GM21360 (cell line): ENCODE results near the gene NAV2.

Source experiments
- ATAC-seq: cut with Tn5 transposase; IDR thresholded peaks from one replicate; pipeline ENCODE4 v1.9.1; 2021; ENCODE audit warnings: mild to moderate bottlenecking, moderate library complexity; ENCODE audit not compliant: unreplicated experiment

NAV2 gene

DNA sequence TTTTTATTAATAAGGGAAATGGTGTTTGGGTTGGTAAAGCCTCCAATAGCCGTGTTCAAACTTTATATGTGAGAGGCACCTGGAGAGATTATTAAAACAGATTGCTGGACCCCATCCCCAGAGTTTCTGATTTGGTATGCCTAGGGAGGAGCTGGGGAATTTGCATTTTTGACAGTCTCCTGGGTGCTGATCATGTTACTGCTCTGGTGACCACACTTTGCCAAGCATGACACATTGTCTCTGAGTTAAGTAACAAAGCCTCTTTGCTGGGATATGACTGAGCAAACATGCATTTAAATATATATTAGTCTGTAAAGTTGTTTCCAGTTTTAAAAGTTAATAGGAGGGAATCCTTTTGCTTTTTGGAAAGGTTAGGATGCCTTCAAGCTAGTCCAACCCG, 140.4 kb downstream of the NAV2 start:
- no peak for ATAC-seq

DNA sequence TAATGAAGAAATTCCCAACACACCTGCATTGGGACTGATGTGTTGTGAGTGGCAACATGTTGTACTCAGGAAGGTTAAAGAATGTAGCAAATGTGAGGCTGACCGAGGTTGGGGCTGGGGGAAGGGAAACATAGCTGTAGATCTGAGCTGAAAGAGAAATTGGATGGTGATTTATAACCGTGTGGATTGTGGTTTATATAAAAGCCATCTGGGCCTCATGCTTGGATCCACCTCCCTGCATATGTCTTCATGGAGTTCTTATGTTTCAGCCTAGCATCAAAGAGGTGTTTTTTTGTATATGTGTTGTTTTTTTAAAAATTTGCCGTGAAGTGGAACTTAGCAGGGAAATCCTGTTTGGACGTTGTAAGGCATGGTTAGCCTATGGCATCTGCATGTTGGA, 141.3 kb downstream of the NAV2 start:
- ATAC-seq: no peak

DNA sequence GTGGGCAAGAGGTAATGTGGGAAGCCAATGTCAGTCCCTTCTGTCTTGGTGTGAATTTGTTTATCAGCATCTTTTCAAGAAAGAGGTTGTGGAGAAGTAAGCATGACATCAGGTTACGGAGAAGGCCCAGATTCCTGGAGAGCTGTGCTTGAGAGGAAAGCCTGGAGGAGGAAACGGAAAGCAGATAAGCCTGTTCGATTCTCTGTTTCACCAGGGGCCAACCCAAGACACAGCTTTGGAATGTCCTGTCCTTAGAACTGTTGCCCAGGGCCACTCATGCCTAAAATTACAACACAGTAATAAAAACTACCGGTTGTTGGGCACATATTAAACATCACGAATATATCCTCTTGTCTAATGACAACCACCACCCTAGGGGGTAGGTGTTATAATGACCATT, 148.5 kb downstream of the NAV2 start:
- no peak for ATAC-seq

DNA sequence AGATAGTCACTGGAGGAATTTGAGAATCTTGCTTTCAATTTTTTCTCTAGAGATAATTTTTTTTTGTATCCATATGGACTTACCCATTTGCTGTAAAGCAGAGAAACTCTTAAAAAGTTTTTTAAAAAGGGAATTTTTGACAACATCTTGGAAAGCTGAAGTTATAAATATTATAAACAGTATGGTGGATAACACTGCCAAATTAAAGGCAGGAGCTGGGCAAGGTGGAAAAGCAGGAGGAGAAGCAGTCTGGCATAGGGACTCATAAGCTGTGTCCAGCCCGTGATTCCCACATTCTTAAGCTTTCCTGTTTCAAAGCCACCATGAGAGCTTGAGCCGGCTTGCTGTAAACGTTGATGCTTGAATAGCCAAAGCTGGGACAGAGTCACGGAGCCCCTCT, 149.5 kb downstream of the NAV2 start:
- ATAC-seq: no peak

DNA sequence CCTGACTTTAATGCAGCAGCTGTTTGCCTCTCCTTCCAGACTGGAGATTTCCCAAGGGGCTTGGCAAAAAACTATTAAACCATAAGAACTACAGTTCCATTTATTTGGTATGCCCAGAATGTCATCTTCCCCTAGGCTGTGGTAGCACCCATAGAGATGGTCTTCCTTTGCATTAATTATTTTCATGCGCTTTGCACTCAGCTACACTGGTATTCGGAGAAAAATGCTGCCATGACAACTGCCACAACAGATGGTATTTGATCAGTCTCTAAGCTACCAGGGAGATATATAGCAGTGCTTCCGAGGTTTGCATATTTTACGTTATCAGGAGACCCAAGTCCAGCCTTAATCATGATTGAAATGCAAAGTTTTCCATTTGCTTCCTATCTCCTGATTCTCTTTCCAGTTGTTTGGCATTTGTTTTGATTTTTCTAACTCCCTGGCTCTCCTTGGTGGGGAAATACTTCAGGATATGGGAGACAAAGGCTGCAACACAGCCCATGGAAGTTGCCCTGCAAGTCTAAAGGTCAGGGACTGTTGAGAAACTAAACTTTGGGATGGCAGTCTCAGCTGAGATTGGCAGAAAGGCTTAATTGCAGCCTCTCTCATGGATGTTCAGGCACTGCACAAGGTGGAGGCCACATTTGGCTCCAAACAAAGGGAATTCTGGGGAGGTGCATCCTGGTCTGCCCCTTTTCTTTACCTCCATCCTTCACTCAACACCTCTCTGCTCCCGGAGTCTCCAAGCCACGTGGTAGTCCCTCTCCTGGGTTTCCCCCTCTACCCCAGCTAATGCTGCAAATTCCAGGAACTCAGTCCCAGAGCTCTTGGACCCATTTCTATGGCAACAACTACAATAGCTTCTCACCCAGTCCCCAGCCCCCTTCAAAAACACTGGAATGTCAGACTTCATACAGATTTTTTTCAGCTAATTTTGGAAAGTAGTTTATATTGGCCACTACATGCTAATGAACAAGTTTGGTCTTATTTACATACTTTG, 151.8 kb downstream of the NAV2 start:
- ATAC-seq: no peak

DNA sequence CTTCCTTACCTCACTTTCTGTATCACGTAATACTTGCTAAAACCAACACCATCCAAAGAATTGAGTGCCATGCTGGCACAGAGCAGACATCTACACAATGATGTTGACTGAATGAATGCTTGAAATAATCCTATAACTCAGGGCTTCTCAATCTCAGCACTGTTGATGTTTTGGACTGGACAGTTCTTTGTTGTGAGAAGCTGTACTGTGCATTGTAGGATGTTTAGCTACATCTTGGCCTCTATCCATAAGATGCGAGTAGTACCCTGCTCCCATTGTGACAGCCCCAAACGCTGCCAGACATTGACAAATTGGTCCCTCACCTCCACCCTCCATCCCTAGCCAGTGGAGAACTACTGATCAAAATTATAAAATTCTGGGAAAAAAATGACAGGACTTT, 153.4 kb downstream of the NAV2 start:
- no peak for ATAC-seq

DNA sequence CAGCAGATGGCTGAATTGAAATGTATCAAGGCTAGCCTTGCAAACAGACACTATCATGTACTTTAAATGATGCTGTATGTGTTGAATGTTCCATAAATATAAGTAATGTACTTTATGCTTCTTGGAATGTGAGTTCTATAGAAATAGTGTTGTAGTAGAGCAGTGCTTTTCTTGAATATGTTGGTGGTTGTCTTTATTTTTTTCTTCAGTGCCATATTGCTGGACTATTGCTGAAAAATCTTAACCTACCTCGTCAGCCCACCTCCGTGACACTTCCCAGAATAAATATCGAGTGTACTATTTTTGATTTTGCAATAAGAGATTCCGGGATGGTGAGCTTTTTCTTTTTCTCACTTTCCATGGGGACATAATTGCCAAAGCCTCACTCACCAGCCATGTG, 153.9 kb downstream of the NAV2 start:
- ATAC-seq: no peak

DNA sequence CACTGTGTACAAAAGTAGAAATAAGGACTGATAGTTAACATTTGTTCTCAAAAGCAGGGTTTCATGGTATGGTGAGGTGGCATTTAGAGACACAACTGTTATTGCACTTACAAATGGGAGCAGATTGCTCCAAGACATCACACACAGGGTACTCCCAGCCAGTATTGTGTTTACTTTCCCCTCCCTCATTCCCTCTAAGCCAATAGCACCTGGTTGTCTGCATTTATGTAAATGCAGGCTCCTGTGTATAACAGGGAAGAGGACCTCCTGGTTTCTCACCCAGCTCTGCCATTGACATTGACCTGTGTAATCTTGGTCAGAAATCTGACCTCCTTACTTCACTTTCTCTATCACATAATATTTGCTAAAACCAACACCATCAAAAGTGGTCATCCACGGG, 154.4 kb downstream of the NAV2 start:
- ATAC-seq: no peak

DNA sequence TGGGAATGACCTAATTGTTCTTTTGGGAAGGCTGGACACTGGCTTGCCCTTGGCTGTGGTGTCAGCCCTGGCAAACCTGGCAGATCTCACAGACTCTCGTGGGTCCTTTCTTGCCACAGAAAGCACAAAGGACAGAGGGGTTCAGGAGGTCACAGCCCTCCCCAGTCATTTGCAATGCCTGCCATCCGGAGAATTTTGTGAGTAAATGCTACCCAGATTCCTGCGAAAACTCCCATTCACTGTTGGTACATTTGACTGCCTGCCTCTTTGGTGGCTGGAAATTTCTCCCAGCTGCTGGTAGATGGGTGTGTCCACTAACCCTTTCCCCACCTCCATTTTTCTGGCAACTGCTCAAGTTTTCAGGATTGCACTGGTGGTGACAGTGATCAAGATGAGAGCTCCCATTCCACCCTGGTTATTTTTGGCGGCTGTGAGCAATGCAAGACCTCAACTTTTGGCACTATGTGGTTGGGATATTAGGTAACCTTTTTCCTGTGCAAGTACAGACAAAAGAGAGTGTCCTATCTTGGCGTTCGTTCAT, 155.7 kb downstream of the NAV2 start:
- ATAC-seq: no peak

DNA sequence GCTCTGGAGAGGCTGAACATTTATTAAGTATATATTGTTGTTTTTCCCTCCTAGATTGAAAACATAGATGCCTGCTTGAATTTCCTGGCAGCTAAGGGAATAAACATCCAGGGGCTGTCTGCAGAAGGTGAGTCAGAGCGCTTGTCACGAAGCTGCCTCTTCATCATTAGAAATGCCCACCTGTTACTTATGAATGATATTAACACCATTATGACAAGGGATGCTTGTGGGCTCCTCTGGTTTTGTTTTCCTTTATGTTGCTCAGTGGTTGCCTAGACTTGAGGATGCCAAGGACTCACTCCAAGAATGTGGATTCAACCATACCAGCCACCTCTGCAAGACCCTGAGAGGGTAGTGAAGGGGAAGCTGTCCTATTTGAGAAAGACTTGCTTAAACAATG, 156.2 kb downstream of the NAV2 start:
- ATAC-seq: no peak

DNA sequence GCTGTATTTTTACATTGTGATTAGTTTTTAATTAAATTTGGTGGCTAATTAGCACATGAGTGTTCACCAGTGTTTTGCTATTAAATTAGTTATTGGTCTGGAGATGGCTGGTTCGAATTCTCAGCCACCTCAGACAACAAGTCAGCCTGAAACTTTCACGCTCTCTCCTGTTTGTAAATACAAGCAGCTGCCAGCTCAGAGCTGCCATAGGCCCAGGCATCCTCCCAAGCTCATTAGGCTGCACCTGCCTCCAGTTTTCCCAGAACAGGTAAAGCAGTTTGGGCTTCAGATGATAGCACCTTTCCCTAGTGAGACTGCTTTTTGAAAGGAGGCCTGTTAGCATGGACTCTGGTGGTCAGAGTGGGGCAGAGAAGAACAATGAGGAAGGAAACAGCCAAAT, 156.8 kb downstream of the NAV2 start:
- no peak for ATAC-seq

DNA sequence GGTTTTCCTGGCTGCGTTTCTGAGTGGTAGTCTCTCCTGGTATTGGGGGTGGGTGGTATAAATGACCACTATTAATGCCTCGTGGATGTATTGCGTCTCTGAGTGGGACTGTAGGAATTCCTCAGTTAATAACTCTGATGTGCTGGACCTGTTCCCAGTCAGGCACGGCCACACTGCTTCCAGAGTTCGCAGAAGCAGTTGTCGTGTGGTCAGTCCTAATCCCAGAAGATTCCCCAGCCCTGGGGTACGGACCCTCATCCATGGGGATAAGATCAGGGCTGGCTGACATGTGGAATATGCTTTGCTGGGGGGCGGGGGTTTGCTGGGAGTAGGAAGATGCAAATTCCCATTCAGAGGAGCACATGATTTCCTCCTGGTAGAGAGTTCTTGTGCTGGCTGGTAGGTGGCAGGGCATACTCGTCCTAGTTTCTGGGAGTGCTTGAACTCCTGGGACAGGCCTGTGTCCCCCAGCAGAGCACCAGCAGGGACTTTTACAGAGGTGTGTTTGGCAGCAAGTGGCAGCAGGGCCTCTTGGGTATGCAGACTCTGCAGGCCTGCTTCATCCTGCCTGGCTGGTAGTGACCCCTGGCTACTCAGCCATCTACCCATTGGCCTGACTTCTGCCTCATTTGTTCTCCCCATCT, 157.4 kb downstream of the NAV2 start:
- no peak for ATAC-seq

DNA sequence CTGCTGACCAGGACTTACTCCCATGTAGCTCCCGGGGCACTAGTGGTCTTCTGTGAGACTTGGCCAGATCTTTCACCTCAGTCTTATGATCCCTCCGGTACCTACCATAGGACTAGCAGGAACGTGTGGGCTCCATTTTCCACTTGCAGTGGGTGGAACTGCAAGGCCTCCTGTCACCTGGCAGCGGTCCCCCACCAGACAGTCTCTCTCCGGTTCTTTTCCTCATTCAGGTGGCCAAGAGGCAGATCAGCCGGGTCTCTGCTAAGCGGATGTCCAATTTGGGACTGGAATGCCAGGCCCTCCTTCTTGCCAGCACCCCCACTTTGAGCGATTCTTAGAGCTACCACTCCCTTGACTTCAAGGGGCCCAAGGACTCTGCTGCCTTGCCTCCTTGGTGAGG, 158.9 kb downstream of the NAV2 start:
- ATAC-seq: no peak

DNA sequence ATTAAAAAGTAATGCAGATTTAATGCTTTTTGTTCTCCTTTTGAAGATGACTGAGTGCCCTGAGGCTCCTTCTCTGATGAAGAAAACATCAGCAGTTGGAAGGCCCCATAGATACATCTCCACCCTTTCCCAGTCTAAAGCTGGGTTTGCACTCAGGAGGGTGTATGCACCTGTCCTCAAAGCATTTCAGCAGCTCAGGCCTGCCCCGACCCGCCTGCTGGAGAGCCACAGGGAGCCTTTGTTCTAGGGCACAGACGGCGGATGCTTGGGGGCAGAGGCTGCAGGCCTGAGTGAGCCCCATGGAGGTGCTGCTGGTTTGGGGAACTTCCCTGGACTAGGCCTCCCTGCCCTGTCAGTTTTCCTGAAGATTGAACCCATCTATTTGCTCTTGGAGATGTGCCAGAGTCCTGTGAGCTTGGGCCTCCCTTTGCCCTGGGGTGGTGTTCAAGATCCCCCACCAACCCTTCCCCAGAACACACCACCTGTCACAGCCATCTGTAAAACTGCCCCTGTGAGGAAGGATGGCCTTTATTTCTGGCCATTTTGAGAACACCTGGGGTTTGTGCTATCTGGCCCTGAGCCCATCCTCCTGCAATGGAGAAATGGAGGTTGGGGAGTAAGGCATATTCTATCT, 160.0 kb downstream of the NAV2 start:
- no peak for ATAC-seq

DNA sequence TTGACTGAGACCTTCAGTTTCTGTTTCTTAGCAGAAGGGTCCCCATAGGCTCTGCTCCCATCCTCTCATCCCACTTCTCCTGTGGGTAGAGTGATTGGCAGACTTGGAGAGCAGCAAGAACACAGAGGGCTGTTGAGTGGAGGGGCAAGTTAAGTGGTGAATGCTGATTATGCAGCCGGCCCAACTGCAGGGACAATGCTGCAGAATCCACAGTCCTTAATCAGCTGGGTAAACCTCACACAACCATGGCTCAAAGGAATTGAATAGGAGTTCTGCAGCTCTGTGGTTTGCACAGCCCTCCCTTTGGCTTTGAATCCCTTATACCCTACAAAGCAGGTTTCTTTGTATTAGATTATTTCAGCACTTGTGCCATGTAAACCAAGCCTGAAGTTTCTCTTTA, 161.1 kb downstream of the NAV2 start:
- ATAC-seq: no peak

DNA sequence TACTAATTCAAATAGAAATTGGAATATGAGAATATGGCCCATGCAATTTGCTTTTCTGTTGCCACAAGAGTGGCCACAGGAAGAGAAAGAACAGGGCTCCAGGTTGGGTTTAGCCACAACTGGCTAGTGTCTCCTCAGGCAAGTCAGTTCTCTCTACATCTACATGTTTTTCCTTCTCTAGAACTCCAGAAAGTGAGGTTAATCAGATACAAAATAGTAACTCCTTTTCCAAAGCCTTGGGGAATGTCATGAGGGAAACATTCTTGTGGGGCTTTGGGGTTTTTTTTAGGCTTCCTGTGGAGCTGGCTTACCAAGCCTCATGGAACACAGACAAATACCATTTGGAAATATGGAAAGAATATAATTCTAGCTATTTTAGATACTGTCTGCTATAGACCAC, 161.6 kb downstream of the NAV2 start:
- ATAC-seq: no peak

DNA sequence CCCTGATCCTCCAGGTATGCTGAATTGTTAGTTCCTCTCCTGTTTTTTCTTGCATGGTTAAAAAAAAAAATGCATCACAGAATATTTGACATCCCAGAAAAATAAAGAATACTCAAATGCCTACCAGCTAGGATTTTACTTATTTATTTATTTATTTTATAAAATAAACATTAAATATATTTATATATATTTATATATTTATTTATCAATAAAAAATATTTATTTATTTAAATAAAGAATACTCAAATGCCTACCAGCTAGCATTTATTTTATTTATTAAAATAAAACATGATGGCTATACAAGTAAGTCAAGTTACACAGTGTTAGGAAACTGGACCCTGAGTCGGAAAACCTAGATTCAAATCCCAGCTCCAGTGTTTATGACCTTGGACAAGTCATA, 164.1 kb downstream of the NAV2 start:
- ATAC-seq: no peak

DNA sequence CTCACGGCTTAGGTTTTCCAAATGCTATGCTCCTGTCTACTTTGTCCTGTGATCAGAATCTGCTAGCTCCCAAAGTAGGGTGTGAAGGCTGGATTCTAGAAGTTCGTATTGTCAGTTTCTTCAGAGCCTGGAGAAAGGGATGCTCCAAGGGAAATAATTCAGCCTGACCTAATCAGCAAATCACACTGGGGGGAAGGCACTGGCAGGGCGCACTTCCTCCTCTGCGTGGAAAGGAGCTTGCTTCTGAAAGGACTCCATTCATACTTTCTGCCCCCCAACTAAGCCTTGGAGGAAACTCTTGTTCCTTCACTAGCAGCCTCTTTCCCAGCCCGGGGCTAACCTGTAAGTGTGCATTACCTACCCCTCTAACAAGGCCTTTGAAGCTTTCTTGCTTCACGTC, 165.9 kb downstream of the NAV2 start:
- ATAC-seq: no peak

DNA sequence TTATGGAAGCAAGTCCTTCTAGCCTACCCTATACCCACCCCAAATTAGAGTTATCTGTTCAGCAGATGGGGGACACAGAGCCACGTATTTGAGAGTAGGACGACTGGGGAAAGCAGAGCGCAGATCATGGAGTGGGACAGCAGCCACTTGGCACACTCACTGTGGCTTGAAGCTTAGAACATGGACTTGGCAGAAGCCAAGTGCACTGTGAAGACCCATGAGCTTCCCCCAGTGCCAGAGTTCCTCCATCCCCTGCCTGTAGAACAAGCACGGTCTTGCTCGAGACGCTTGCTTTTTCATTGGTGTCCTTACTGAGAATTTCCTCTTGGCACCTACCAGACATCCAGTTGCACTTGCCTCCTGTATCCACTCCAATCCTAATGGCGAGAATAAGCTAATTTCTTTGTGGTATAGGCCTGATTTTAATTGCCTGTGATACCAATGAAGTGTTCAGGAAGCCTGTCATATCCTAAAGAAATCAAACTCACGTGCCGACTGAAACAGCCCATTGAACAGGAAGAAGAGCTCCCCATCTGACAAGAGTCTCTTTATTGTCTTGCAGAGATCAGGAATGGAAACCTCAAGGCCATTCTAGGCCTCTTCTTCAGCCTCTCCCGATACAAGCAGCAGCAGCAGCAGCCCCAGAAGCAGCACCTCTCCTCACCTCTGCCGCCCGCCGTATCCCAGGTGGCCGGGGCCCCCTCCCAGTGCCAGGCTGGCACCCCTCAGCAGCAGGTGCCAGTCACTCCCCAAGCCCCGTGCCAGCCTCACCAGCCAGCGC, 166.9 kb downstream of the NAV2 start:
- ATAC-seq: no peak

DNA sequence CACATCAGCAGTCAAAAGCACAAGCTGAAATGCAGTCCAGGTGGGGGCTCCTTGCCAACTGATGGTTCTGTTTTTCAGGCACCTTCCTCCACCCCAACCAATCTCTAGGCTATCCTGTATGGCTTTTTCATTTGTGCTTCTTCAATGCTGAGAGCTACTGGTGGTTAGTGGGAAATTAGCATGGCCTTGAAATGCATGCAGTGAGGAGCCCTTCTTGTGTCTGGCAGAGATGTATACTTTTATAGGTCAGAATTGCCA, 167.4 kb downstream of the NAV2 start:
- no peak for ATAC-seq

DNA sequence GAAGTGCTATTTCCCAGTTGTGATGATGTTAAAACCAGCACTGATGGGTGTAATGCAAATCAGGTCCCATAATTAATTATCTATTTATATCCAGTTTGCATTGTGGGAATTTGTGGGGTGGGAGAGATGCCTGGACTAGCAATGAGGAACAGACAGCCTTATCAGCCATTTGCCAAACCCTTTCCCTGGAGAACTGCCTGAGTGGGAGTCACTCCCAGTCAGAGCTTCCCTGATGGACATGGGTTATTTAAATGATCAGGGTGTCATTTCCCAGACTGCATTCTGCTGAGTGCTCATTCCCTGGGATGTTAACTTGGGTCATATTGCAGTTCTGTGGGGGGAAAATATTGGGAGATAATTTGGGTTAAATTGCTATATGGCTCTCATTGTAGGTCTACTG, 168.5 kb downstream of the NAV2 start:
- no peak for ATAC-seq
